HepG2 (cell line): Measurements from ENCODE around the gene GJA10. TPM values are rescaled to one million over a fixed set of nuclear protein-coding genes. Genes with fewer than 3 reads are reported as not detected.
A peak's percentile ranks its signal among the peaks of the same experiment; 100 is the strongest.

Experiments used
- ATAD3A ChIP-seq: sonication (generic); formaldehyde crosslinking; IDR thresholded peaks from 2 replicates; pipeline ENCODE4 v1.4.0; 2020; ENCODE audit warnings: missing genetic modification reagents
- BORCS8-MEF2B ChIP-seq: sonication (generic); formaldehyde crosslinking; IDR thresholded peaks from 2 replicates; pipeline ENCODE4 v1.8.0; 2022; ENCODE audit warnings: mild to moderate bottlenecking, missing genetic modification reagents
- DNMT3B ChIP-seq: conservative IDR thresholded peaks from 2 replicates; pipeline ENCODE4 v1.6.1; 2016; ENCODE audit warnings: missing biosample characterization, control low read depth
- FOXO1 ChIP-seq: sonication (generic); formaldehyde crosslinking; IDR thresholded peaks from 2 replicates; pipeline ENCODE4 v1.4.0; 2020; ENCODE audit warnings: missing genetic modification reagents
- MAF1 ChIP-seq: sonication (generic); formaldehyde crosslinking; IDR thresholded peaks from 2 replicates; pipeline ENCODE4 v1.5.0; 2020; ENCODE audit warnings: missing genetic modification reagents, borderline replicate concordance
- PPARG ChIP-seq: conservative IDR thresholded peaks from 2 replicates; pipeline ENCODE4 v1.6.1; 2016; ENCODE audit warnings: missing biosample characterization, missing genetic modification reagents
- SP140L ChIP-seq: sonication (generic); formaldehyde crosslinking; IDR thresholded peaks from 2 replicates; pipeline ENCODE4 v1.4.0; 2020; ENCODE audit warnings: missing genetic modification reagents, borderline replicate concordance
- SRY ChIP-seq: sonication (generic); formaldehyde crosslinking; IDR thresholded peaks from 2 replicates; pipeline ENCODE4 v1.8.0; 2022; ENCODE audit warnings: mild to moderate bottlenecking, missing genetic modification reagents
- STAT6 ChIP-seq: sonication (generic); formaldehyde crosslinking; IDR thresholded peaks from 2 replicates; pipeline ENCODE4 v1.4.0; 2020; ENCODE audit warnings: missing genetic modification reagents, mild to moderate bottlenecking, borderline replicate concordance
- TBL1XR1 ChIP-seq: fragments of 150-350 bp; IDR thresholded peaks from 2 replicates; pipeline ENCODE4 v1.6.1; 2014; ENCODE audit warnings: borderline replicate concordance, low read length; ENCODE audit not compliant: partially characterized antibody
- ZHX2 ChIP-seq, 2 experiments: sonication (generic) in 1 of 2; formaldehyde crosslinking in 1 of 2; IDR thresholded peaks; 2 replicates each; pipeline versions ENCODE4 v1.6.1 to v1.9.0; 2014 to 2022; ENCODE audit warnings: antibody characterized with exemption in 1 of 2, borderline replicate concordance in 1 of 2, inconsistent platforms in 1 of 2, low read depth in 1 of 2, missing genetic modification reagents in 1 of 2
- ZNF160 ChIP-seq: sonication (generic); formaldehyde crosslinking; IDR thresholded peaks from 2 replicates; pipeline ENCODE4 v1.8.0; 2022; ENCODE audit warnings: mild to moderate bottlenecking, inconsistent platforms, missing genetic modification reagents
- ZNF17 ChIP-seq: sonication (generic); formaldehyde crosslinking; IDR thresholded peaks from 2 replicates; pipeline ENCODE4 v1.5.0; 2020; ENCODE audit warnings: mild to moderate bottlenecking, missing genetic modification reagents
- ZNF251 ChIP-seq: sonication (generic); formaldehyde crosslinking; IDR thresholded peaks from 2 replicates; pipeline ENCODE4 v1.9.0; 2021; ENCODE audit warnings: mild to moderate bottlenecking, missing genetic modification reagents
- ZNF580 ChIP-seq: IDR thresholded peaks from 2 replicates; pipeline ENCODE4 v1.6.1; 2016; ENCODE audit warnings: low read depth, borderline replicate concordance
- polyA plus RNA-seq, 8 experiments: library from polyadenylated mRNA; depleted of rRNA in 3 of 8; stranded (reverse) in 7 of 8; unstranded in 1 of 8; fragments of >200 nt; fragmentation: Illumina TruSeq in 4 of 8; extraction: Trizol in 4 of 8; gene quantifications; 2 replicates each; pipeline versions ENCODE4 v1.2.1 to v1.2.3, GENCODE V29; 2011 to 2016; ENCODE audit warnings: low read depth in 4 of 8, missing spikeins in 1 of 8, mixed read lengths in 1 of 8; ENCODE audit not compliant: insufficient read depth in 1 of 8
- total RNA-seq, 5 experiments: library from RNA; depleted of rRNA; stranded (reverse); fragments of >200 nt; fragmentation: Illumina TruSeq; extraction: Trizol; gene quantifications; 2 replicates each; pipeline ENCODE4 v1.2.3, GENCODE V29; 2016; ENCODE audit warnings: low read depth in 1 of 5
- TF ChIP-seq, protein P1 (sequence below): sonication (generic); formaldehyde crosslinking; IDR thresholded peaks from 2 replicates; pipeline ENCODE4 v1.9.0; 2022; ENCODE audit warnings: low read depth, missing genetic modification reagents
- TF ChIP-seq, protein P2 (sequence below): sonication (generic); formaldehyde crosslinking; conservative IDR thresholded peaks from 2 replicates; pipeline ENCODE4 v1.5.0; 2020; ENCODE audit warnings: missing genetic modification reagents

Gene GJA10
- total and polyA plus RNA-seq, 2 of the 13 experiments (the other 11 are each of a cell fraction or from before 2014, with no cell fraction given): not detected

GRCh38 chr6:89895276-89895874 is 1.1 kb downstream of the GJA10 start (continued):
- TF ChIP-seq, protein P1, sequence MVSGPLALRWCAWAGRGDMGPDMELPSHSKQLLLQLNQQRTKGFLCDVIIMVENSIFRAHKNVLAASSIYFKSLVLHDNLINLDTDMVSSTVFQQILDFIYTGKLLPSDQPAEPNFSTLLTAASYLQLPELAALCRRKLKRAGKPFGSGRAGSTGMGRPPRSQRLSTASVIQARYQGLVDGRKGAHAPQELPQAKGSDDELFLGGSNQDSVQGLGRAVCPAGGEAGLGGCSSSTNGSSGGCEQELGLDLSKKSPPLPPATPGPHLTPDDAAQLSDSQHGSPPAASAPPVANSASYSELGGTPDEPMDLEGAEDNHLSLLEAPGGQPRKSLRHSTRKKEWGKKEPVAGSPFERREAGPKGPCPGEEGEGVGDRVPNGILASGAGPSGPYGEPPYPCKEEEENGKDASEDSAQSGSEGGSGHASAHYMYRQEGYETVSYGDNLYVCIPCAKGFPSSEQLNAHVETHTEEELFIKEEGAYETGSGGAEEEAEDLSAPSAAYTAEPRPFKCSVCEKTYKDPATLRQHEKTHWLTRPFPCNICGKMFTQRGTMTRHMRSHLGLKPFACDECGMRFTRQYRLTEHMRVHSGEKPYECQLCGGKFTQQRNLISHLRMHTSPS (CRISPR knock-in tag): no peak
- TF ChIP-seq SP140L (CRISPR knock-in tag): peak; percentile 95; the same call in 1 of the 2 replicates
- TF ChIP-seq ZNF160 (CRISPR knock-in tag): peak; percentile 77; the same call in 1 of the 2 replicates
- peak; percentile 88; the same call in 1 of the 2 replicates for TF ChIP-seq ATAD3A (CRISPR knock-in tag)
- 0 out of 2 replicates have a peak, but pooled peaks have one; percentile 49 for TF ChIP-seq PPARG (CRISPR knock-in tag)
- peak; percentile 56; the same call in 1 of the 2 replicates for TF ChIP-seq MAF1 (CRISPR knock-in tag)
- no peak for TF ChIP-seq ZNF17 (CRISPR knock-in tag)
- TF ChIP-seq STAT6 (CRISPR knock-in tag): no peak
- no peak for TF ChIP-seq ZHX2 (IDR thresholded peaks at IDR 0.05; ENCODE audit: low read depth)
- peak; percentile 80; the same call in 1 of the 2 replicates for TF ChIP-seq ZHX2 (CRISPR knock-in tag; IDR thresholded peaks at IDR 0.05; ENCODE audit: borderline replicate concordance)
- no peak for TF ChIP-seq ZNF251 (CRISPR knock-in tag)
- peak; percentile 62 for TF ChIP-seq FOXO1
- no peak for TF ChIP-seq TBL1XR1
- no peak for TF ChIP-seq DNMT3B
- TF ChIP-seq, protein P2, sequence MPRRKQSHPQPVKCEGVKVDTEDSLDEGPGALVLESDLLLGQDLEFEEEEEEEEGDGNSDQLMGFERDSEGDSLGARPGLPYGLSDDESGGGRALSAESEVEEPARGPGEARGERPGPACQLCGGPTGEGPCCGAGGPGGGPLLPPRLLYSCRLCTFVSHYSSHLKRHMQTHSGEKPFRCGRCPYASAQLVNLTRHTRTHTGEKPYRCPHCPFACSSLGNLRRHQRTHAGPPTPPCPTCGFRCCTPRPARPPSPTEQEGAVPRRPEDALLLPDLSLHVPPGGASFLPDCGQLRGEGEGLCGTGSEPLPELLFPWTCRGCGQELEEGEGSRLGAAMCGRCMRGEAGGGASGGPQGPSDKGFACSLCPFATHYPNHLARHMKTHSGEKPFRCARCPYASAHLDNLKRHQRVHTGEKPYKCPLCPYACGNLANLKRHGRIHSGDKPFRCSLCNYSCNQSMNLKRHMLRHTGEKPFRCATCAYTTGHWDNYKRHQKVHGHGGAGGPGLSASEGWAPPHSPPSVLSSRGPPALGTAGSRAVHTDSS: no peak
- peak; percentile 89 for TF ChIP-seq ZNF580
- TF ChIP-seq BORCS8-MEF2B (CRISPR knock-in tag): peak; percentile 96
- TF ChIP-seq SRY (CRISPR knock-in tag): peak; percentile 92
